ENCODE measurements around the gene PRPF18. TPM values are rescaled to one million over a fixed set of nuclear protein-coding genes. Genes with fewer than 3 reads are reported as not detected.

The PRPF18 gene
- total RNA-seq, 1 experiment from 2014 or later = 13.4 TPM

DNA sequence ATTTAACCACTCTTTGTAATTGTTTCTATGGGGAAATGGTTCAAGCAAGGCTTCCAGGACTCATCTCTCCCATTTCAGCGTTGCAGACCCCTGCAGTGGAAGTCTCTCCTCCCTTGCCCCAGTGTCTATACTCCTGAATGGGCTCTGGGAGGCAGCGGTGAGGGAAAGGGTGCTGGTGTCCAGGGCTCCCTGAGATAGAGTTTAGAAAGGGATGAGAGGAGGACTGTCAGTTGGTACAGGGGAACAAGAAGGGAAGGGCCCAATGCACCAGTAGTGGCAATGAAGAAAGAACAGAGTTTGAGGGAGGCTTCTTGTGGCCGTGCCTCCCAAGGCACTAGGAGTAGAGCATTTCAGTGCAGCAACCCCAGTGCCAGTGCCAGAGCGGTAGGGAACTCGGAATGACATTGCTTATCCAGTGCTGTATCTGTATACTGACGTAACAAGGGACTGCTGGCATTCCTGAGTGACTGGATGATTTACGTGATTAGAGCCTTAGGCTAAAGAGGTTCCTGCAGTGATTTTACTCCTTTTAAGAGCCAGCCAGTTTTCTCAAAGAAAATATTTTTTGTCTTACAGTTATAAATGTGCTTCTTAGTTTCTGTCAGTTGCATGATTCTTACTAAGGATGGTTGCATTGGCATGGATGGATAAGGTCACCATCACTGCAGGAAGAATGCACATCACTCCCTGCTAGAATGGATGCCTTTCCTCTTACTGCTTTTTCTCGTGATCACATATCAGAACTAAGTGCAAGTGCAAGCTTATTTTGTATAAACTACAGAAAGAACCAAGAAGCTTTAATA lies 28.0 kb downstream of the PRPF18 start (continued):
- TF ChIP-seq ESRRA (CRISPR knock-in tag; IDR thresholded peaks at IDR 0.05; ENCODE audit: borderline replicate concordance) = no peak
- TF ChIP-seq, protein P1, sequence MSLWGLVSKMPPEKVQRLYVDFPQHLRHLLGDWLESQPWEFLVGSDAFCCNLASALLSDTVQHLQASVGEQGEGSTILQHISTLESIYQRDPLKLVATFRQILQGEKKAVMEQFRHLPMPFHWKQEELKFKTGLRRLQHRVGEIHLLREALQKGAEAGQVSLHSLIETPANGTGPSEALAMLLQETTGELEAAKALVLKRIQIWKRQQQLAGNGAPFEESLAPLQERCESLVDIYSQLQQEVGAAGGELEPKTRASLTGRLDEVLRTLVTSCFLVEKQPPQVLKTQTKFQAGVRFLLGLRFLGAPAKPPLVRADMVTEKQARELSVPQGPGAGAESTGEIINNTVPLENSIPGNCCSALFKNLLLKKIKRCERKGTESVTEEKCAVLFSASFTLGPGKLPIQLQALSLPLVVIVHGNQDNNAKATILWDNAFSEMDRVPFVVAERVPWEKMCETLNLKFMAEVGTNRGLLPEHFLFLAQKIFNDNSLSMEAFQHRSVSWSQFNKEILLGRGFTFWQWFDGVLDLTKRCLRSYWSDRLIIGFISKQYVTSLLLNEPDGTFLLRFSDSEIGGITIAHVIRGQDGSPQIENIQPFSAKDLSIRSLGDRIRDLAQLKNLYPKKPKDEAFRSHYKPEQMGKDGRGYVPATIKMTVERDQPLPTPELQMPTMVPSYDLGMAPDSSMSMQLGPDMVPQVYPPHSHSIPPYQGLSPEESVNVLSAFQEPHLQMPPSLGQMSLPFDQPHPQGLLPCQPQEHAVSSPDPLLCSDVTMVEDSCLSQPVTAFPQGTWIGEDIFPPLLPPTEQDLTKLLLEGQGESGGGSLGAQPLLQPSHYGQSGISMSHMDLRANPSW (CRISPR knock-in tag; conservative IDR thresholded peaks at IDR 0.05; ENCODE audit: low read depth) = no peak

DNA sequence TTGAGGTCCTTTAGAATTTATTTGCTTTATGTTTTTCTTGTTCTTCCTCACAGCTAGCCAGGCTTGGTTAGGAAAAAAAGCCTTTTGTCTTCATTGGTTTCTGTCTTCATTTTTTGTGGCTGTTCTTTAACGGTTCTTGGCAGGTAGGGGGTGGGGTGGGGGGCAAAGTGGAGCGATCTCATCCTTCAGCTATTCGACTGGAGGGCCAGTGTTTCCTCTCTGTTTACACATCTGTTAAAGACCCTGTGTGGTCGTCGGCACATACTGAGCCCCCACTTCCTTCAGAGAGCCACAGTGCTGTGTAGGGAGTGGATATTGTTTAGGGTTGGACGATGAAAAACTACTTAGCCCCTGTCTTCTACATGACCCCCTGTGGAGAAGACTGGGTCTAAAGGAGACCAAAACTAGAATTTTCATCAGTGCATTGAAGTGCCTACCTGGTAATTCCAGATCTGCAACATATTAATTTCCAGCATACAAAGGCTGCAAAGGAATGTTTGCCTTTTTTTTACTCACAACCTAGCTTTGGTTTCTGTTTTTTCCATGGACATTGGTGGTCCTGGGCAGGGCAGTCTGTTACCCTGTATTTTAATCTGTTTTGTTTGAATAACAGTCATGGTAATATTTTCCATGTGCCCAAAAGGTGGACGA lies 29.0 kb downstream of the PRPF18 start:
- TF ChIP-seq, protein P2, sequence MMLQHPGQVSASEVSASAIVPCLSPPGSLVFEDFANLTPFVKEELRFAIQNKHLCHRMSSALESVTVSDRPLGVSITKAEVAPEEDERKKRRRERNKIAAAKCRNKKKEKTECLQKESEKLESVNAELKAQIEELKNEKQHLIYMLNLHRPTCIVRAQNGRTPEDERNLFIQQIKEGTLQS (CRISPR knock-in tag; conservative IDR thresholded peaks at IDR 0.05) = no peak
- TF ChIP-seq, protein P3, sequence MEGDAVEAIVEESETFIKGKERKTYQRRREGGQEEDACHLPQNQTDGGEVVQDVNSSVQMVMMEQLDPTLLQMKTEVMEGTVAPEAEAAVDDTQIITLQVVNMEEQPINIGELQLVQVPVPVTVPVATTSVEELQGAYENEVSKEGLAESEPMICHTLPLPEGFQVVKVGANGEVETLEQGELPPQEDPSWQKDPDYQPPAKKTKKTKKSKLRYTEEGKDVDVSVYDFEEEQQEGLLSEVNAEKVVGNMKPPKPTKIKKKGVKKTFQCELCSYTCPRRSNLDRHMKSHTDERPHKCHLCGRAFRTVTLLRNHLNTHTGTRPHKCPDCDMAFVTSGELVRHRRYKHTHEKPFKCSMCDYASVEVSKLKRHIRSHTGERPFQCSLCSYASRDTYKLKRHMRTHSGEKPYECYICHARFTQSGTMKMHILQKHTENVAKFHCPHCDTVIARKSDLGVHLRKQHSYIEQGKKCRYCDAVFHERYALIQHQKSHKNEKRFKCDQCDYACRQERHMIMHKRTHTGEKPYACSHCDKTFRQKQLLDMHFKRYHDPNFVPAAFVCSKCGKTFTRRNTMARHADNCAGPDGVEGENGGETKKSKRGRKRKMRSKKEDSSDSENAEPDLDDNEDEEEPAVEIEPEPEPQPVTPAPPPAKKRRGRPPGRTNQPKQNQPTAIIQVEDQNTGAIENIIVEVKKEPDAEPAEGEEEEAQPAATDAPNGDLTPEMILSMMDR (IDR thresholded peaks at IDR 0.05) = no peak
- 0 out of 2 replicates have a peak, but pooled peaks have one; percentile 51 for TF ChIP-seq JUN (CRISPR knock-in tag; IDR thresholded peaks at IDR 0.05)
- TF ChIP-seq TEAD1 (CRISPR knock-in tag; IDR thresholded peaks at IDR 0.05) = no peak
- TF ChIP-seq SMAD3 (CRISPR knock-in tag; IDR thresholded peaks at IDR 0.05; ENCODE audit: borderline replicate concordance) = no peak
- TF ChIP-seq, protein P4, sequence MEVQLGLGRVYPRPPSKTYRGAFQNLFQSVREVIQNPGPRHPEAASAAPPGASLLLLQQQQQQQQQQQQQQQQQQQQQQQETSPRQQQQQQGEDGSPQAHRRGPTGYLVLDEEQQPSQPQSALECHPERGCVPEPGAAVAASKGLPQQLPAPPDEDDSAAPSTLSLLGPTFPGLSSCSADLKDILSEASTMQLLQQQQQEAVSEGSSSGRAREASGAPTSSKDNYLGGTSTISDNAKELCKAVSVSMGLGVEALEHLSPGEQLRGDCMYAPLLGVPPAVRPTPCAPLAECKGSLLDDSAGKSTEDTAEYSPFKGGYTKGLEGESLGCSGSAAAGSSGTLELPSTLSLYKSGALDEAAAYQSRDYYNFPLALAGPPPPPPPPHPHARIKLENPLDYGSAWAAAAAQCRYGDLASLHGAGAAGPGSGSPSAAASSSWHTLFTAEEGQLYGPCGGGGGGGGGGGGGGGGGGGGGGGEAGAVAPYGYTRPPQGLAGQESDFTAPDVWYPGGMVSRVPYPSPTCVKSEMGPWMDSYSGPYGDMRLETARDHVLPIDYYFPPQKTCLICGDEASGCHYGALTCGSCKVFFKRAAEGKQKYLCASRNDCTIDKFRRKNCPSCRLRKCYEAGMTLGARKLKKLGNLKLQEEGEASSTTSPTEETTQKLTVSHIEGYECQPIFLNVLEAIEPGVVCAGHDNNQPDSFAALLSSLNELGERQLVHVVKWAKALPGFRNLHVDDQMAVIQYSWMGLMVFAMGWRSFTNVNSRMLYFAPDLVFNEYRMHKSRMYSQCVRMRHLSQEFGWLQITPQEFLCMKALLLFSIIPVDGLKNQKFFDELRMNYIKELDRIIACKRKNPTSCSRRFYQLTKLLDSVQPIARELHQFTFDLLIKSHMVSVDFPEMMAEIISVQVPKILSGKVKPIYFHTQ (CRISPR knock-in tag; IDR thresholded peaks at IDR 0.05) = no peak
- Mint-ChIP-seq H3K9me3 (no peaks in the 10 kb centered on the region), H3K27me3 (ENCODE audit: low read depth) (no peaks in the 10 kb centered on the region), H3K4me1 (peaks cover 28% of the 10 kb centered on the region), H3K4me3 (0 out of 2 replicates have a peak overlapping the region, but pooled peaks have one; percentile 15), H3K36me3 (peaks cover 20% of the 10 kb centered on the region), H3K27ac (peak overlapping the region; percentile 89)
- DNase-seq (ENCODE audit: low spot score) = peak; percentile 21
- peak; percentile 80 for ATAC-seq
- POLR2A ChIA-PET = interaction anchor here (0.7 kb wide), 1 partner anchor 264 kb away, joined by 4 read pairs; no protein-coding TSS in a partner anchor
- CTCF ChIA-PET = interaction anchor here (0.6 to 1.0 kb wide), 4 partner anchors 44 to 494 kb away, joined by 3 to 4 read pairs (median 3); no protein-coding TSS in a partner anchor

DNA sequence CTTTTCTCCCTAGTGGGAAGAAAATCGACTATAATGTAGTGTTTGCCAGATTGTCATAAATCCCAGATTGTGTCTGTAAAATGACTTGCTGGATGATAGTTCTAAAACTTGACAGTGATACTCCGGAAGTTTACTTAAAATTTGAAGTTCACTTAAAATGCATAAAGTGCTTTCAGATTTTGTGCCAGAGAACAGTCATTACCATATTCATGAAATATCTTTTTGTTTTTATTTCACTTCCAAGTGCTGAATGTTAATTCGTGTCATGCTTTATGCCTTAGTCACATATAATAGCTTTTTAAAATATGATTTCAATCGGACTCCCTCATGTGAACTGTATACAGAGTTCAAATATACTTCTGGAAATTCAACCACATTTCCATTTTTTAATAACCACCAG lies 30.4 kb downstream of the PRPF18 start:
- DNase-seq (ENCODE audit: low spot score) (no peak), ATAC-seq (no peak)
- Mint-ChIP-seq H3K27ac (no peak overlapping the region), H3K4me3 (no peak overlapping the region), H3K9me3 (no peaks in the 10 kb centered on the region), H3K27me3 (ENCODE audit: low read depth) (no peaks in the 10 kb centered on the region), H3K36me3 (peaks cover 17% of the 10 kb centered on the region), H3K4me1 (peaks cover 28% of the 10 kb centered on the region)
- TF ChIP-seq ZNF317 (CRISPR knock-in tag; IDR thresholded peaks at IDR 0.05; ENCODE audit: borderline replicate concordance, low read depth) (no peak), MYBL2 (CRISPR knock-in tag; IDR thresholded peaks at IDR 0.05) (no peak), NFATC4 (CRISPR knock-in tag; IDR thresholded peaks at IDR 0.05) (no peak), NFE2L1 (CRISPR knock-in tag; IDR thresholded peaks at IDR 0.05) (no peak), ZNF219 (CRISPR knock-in tag; IDR thresholded peaks at IDR 0.05; ENCODE audit: borderline replicate concordance) (no peak), RELA (CRISPR knock-in tag; IDR thresholded peaks at IDR 0.05; ENCODE audit: borderline replicate concordance) (no peak)
- TF ChIP-seq, protein P5, sequence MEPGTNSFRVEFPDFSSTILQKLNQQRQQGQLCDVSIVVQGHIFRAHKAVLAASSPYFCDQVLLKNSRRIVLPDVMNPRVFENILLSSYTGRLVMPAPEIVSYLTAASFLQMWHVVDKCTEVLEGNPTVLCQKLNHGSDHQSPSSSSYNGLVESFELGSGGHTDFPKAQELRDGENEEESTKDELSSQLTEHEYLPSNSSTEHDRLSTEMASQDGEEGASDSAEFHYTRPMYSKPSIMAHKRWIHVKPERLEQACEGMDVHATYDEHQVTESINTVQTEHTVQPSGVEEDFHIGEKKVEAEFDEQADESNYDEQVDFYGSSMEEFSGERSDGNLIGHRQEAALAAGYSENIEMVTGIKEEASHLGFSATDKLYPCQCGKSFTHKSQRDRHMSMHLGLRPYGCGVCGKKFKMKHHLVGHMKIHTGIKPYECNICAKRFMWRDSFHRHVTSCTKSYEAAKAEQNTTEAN (CRISPR knock-in tag; IDR thresholded peaks at IDR 0.05) = no peak
- TF ChIP-seq, protein P1 (CRISPR knock-in tag; conservative IDR thresholded peaks at IDR 0.05; ENCODE audit: low read depth) = no peak
- ChIA-PET POLR2A (no interaction called here), CTCF (no interaction called here)
